Medulla oblongata (tissue), 1 donor: Measurements from ENCODE around the gene LHPP.
A peak's percentile ranks its signal among the peaks of the same experiment; 100 is the strongest.
"Not testable (repeated sequence)": the region's sequence is repeated elsewhere in the genome, so short reads cannot be mapped to it uniquely, and the experiment has no call there.

Experiments used
- DNase-seq: peaks from one replicate; pipeline ENCODE4 v3.0.0-alpha.2; 2015; ENCODE audit errors: extremely low spot score

The LHPP gene

GRCh38 chr10:124569623-124570470 lies 108.2 kb downstream of the LHPP start:
- no peak for DNase-seq

- DNase-seq, result no peak
Observed at GRCh38 chr10:124570646-124571045, 109.0 kb downstream of the LHPP start.

GRCh38 chr10:124572751-124573150 lies 111.1 kb downstream of the LHPP start:
- DNase-seq, result no peak

GRCh38 chr10:124573726-124574455 lies 112.3 kb downstream of the LHPP start:
- DNase-seq, result no peak

- DNase-seq, result no peak
Observed at GRCh38 chr10:124574456-124575070, 112.9 kb downstream of the LHPP start.

GRCh38 chr10:124575107-124576035 lies 113.7 kb downstream of the LHPP start:
- no peak for DNase-seq

GRCh38 chr10:124576526-124577420 lies 115.2 kb downstream of the LHPP start:
- DNase-seq, result no peak

- DNase-seq, result no peak
Observed at GRCh38 chr10:124577651-124578050, 116.0 kb downstream of the LHPP start.

GRCh38 chr10:124578231-124579010 lies 116.8 kb downstream of the LHPP start:
- no peak for DNase-seq

GRCh38 chr10:124579011-124579399 lies 117.4 kb downstream of the LHPP start:
- DNase-seq, result no peak

GRCh38 chr10:124586142-124586541 lies 124.5 kb downstream of the LHPP start:
- no peak for DNase-seq

GRCh38 chr10:124587811-124588211 lies 126.2 kb downstream of the LHPP start:
- no peak for DNase-seq

GRCh38 chr10:124588341-124588735 lies 126.7 kb downstream of the LHPP start:
- DNase-seq, result not testable (repeated sequence)

- DNase-seq, result peak; percentile 78
Observed at GRCh38 chr10:124588736-124589490, 127.3 kb downstream of the LHPP start.

- peak; percentile 85 for DNase-seq
Observed at GRCh38 chr10:124589491-124590041, 127.9 kb downstream of the LHPP start.

GRCh38 chr10:124590216-124591122 lies 128.8 kb downstream of the LHPP start:
- peak; percentile 62 for DNase-seq

- DNase-seq, result no peak
Observed at GRCh38 chr10:124591123-124591495, 129.5 kb downstream of the LHPP start.

- no peak for DNase-seq
Observed at GRCh38 chr10:124592101-124592500, 130.5 kb downstream of the LHPP start.
